ENCODE measurements around the gene ERCC8.

DNA sequence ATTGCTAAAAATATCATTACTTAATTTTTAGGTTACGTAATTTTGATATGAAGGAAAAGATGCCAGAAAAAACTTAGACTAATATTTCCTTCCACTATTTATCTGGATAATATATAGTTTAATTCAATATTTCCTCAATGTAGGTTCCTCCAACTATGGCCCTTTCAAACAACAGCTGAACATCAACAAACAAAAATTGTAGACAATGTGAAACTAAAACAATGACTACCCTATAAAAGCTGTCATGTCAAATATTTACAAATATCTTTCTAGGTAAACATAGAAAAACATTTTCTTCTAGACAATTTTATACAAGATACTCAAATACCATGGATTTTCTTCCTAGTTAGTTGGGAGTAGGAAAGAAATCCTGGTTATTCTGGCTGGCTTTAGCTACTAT, 117.7 kb downstream of the ERCC8 start:
- TF ChIP-seq, protein P1, sequence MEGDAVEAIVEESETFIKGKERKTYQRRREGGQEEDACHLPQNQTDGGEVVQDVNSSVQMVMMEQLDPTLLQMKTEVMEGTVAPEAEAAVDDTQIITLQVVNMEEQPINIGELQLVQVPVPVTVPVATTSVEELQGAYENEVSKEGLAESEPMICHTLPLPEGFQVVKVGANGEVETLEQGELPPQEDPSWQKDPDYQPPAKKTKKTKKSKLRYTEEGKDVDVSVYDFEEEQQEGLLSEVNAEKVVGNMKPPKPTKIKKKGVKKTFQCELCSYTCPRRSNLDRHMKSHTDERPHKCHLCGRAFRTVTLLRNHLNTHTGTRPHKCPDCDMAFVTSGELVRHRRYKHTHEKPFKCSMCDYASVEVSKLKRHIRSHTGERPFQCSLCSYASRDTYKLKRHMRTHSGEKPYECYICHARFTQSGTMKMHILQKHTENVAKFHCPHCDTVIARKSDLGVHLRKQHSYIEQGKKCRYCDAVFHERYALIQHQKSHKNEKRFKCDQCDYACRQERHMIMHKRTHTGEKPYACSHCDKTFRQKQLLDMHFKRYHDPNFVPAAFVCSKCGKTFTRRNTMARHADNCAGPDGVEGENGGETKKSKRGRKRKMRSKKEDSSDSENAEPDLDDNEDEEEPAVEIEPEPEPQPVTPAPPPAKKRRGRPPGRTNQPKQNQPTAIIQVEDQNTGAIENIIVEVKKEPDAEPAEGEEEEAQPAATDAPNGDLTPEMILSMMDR (IDR thresholded peaks at IDR 0.05): no peak
- no peak for TF ChIP-seq ZFX (IDR thresholded peaks at IDR 0.05; ENCODE audit: borderline replicate concordance)
